Mucosa of descending colon (tissue), 3 donors: ENCODE results near the gene CITED4. TPM values are rescaled to one million over a fixed set of nuclear protein-coding genes. Genes with fewer than 3 reads are reported as not detected.

Source experiments
- ATAC-seq: fragments of 200-7000 bp; cut with Tn5 transposase; one replicate; pipeline ENCODE4 v1.9.1; 2020; ENCODE audit warnings: mild to moderate bottlenecking, moderate library complexity
- DNase-seq, 3 donors: peaks; one replicate each; pipeline ENCODE4 v3.0.0-alpha.2; 2020
- H3K36me3 ChIP-seq: fragments of 200-600 bp; one replicate; pipeline ENCODE4 v1.8.0; 2021; ENCODE audit warnings: low read depth, mild to moderate bottlenecking
- H3K4me1 ChIP-seq: fragments of 200-600 bp; one replicate; pipeline ENCODE4 v1.8.0; 2021; ENCODE audit warnings: low read depth, mild to moderate bottlenecking
- H3K4me3 ChIP-seq: fragments of 200-600 bp; one replicate; pipeline ENCODE4 v1.8.0; 2021; ENCODE audit warnings: mild to moderate bottlenecking
- H3K9me3 ChIP-seq: fragments of 200-600 bp; one replicate; pipeline ENCODE4 v1.8.0; 2021; ENCODE audit warnings: mild to moderate bottlenecking
- intact Hi-C, 2 donors: fragments of 100-400 bp; cut with DNase I in 1 of 2; cut with micrococcal nuclease in 1 of 2; formaldehyde crosslinking; loops; one replicate each; pipeline versions ENCODE4 v1.11.0 to v1.11.1; 2022; cut with DNase I, micrococcal nuclease
- total RNA-seq, 3 donors: library from RNA; stranded (reverse); fragmentation: NEBNext Ultra II Directional in 2 of 3; extraction: Animal tissue kit (Norgen Biotek cat#: 25700) in 2 of 3; gene quantifications; one replicate each; pipeline versions ENCODE4 v1.2.1 to v1.2.4, GENCODE V29; 2021 to 2023
- TF ChIP-seq, protein P1 (sequence below): fragments of 200-600 bp; IDR thresholded peaks from one replicate; pipeline ENCODE4 v1.8.0; 2022; ENCODE audit warnings: antibody characterized with exemption, mild to moderate bottlenecking
- donor health status: DM: no; HTN: no; CAD: no; lungs with moderate emphysema.
- donor health status: DM: no; HTN: no; CAD: no.
- donor health status: DM: no; HTN: yes; CAD: no.

CITED4 gene
- total RNA-seq, 3 donors from 2014 or later: 1.9 to 45.1 (median 4.7) TPM

DNA sequence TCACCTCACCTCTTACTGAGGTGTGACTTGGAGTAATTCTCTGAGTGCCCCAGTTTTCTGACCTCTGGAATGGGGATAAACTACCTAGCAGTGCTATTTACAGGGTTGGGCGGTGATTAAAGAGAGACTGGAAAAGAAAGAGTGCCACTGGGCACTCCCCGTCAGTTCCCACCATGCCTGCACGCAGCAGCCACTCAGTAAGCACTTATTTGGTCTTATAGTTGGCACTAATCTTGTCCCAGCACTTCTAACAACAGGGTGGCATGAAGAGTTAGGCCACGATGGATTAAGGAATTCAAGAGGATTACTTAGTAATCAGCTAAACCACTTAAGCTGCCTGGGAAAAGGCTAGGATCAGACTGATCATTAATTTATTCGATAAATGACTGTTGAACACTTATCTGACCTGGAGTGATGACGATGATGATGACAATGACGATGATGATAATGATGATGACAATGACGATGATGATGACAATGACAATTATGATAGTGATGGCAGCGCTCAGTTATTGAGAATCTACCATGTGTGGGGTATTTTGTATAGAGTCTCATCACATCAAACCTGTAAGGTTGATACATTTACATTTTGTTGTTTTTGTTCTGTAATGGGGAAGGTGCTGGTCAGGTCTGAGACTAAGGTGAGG lies 5.4 kb downstream of the CITED4 start:
- no peaks in the 10 kb centered on the region for H3K9me3 ChIP-seq
- intact Hi-C loops: loop anchor here (10.0 kb wide), 2 partner anchors 82 to 242 kb away; no protein-coding TSS in a partner anchor
- DNase-seq: no peak
- no peak overlapping the region for H3K4me3 ChIP-seq
- ATAC-seq: no peak
- TF ChIP-seq, protein P1, sequence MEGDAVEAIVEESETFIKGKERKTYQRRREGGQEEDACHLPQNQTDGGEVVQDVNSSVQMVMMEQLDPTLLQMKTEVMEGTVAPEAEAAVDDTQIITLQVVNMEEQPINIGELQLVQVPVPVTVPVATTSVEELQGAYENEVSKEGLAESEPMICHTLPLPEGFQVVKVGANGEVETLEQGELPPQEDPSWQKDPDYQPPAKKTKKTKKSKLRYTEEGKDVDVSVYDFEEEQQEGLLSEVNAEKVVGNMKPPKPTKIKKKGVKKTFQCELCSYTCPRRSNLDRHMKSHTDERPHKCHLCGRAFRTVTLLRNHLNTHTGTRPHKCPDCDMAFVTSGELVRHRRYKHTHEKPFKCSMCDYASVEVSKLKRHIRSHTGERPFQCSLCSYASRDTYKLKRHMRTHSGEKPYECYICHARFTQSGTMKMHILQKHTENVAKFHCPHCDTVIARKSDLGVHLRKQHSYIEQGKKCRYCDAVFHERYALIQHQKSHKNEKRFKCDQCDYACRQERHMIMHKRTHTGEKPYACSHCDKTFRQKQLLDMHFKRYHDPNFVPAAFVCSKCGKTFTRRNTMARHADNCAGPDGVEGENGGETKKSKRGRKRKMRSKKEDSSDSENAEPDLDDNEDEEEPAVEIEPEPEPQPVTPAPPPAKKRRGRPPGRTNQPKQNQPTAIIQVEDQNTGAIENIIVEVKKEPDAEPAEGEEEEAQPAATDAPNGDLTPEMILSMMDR: no peak
- H3K4me1 ChIP-seq: no peaks in the 10 kb centered on the region
- no peaks in the 10 kb centered on the region for H3K36me3 ChIP-seq

GRCh38 chr1:40856116-40856515 lies 6.0 kb downstream of the CITED4 start:
- H3K36me3 ChIP-seq: no peaks in the 10 kb centered on the region
- intact Hi-C loops: loop anchor here (10.0 kb wide), 2 partner anchors 81 to 241 kb away; no protein-coding TSS in a partner anchor
- H3K4me3 ChIP-seq: no peak overlapping the region
- no peak for ATAC-seq
- DNase-seq: no peak
- TF ChIP-seq, protein P1: no peak
- no peaks in the 10 kb centered on the region for H3K9me3 ChIP-seq
- no peaks in the 10 kb centered on the region for H3K4me1 ChIP-seq

DNA sequence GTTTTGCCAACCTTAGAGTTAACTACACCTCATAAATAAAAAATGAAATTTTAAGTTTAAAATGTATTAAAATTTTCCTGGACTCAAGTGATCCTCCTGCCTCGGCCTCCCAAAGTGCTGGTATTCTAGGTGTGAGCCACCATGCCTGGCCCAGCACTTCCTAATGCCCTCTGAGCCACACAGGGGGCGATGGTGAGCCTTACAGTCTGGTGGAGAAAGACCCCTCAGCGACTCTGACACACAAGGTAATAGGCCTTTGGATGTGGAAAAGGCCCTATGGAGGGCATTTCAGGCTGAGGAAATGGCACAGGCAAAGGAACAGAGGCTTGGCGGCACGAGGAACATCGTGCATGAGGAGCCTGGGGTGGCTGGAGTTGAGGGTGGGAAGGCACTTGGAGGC lies 6.7 kb downstream of the CITED4 start:
- Histone ChIP-seq H3K9me3 (no peaks in the 10 kb centered on the region), H3K4me3 (no peak overlapping the region), H3K36me3 (no peaks in the 10 kb centered on the region), H3K4me1 (no peaks in the 10 kb centered on the region)
- ATAC-seq: no peak
- TF ChIP-seq, protein P1: no peak
- intact Hi-C loops: loop anchor here (10.0 kb wide), 2 partner anchors 81 to 241 kb away; no protein-coding TSS in a partner anchor
- DNase-seq: no peak

GRCh38 chr1:40853885-40854170 lies 8.3 kb downstream of the CITED4 start:
- H3K4me3 ChIP-seq: no peak overlapping the region
- DNase-seq (no peak), ATAC-seq (no peak)
- no peaks in the 10 kb centered on the region for H3K36me3 ChIP-seq
- TF ChIP-seq, protein P1: no peak
- no peaks in the 10 kb centered on the region for H3K9me3 ChIP-seq
- intact Hi-C loops: loop anchor here (10.0 kb wide), 2 partner anchors 79 to 239 kb away; no protein-coding TSS in a partner anchor
- H3K4me1 ChIP-seq: no peaks in the 10 kb centered on the region

DNA sequence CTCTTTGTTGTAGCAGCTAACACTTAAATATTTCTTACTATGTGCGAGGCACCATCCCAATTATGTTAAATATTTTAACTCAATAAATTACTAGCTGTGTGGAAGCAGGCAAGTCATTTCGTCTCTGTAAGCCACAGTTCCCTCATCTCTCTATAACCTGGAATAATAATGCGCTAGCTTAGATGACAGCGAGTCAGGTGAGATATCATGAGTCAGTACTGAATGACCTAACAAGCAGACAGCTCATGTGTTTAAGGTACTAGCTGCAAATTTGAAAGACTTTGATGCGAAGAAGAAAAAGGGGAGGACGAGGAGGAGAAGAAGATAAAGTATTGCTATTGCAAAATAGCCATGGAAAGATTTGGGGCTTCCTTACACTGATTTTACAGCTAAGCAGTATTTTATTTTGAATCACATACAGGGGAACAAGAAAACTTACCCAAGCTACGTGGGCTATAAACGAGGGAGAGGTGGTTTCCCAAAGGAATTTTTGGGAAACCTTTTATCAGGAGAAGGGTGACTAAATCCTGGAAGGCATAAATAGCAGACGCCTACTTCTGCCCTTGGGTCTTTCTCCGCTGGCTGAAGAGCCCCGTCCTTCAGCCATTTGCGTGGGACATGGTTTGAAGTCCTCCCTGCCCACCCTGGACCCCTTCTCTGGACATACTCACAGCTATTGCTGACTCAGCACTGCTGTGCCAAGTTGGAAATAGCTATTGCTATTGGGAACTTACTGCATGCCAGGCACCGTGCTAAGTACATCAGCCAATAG lies 8.9 kb downstream of the CITED4 start:
- intact Hi-C loops: loop anchor here (10.0 kb wide), 2 partner anchors 78 to 238 kb away; no protein-coding TSS in a partner anchor
- no peaks in the 10 kb centered on the region for H3K9me3 ChIP-seq
- TF ChIP-seq, protein P1: no peak
- H3K4me3 ChIP-seq: no peak overlapping the region
- DNase-seq (no peak), ATAC-seq (no peak)
- no peaks in the 10 kb centered on the region for H3K36me3 ChIP-seq
- H3K4me1 ChIP-seq: no peaks in the 10 kb centered on the region
